Measurements from ENCODE around the gene ETNK2.

The ETNK2 gene

DNA sequence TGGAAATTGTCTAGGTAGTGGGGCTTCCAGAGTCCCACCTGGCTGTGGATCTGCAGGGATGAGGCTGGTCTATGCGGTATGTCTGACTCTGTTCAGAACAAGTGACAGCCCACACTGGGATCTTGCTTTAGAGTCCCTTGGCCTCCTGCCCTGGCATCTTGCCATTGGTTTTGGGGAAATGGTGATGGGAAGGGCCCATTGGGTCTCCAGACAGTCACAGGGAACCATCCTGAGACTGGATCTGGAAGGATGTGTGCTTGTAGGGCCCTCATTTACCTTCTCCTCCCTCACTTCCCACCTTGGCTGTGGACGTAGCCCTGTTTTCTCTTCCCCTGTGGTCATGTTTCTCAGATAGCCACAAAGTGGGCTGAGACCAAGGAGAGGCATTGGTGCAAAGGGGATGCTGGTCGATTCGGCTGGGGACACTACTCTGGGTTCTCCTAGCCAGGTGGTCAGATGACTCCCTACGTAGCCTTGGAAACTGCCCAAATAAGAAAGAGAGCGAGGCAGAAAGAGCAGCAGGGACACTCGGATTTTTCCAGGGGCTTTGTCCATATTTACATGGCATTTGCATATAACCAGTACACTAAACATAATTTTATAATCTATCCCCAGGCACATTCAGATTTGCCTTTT, 63.8 kb downstream of the ETNK2 start:
- no peak for TF ChIP-seq POLR2A (IDR thresholded peaks at IDR 0.05; ENCODE audit: extremely low read depth, insufficient read length)
- TF ChIP-seq, protein P1, sequence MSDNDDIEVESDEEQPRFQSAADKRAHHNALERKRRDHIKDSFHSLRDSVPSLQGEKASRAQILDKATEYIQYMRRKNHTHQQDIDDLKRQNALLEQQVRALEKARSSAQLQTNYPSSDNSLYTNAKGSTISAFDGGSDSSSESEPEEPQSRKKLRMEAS (IDR thresholded peaks at IDR 0.05; ENCODE audit: low read depth, low read length) = no peak
- no peak for TF ChIP-seq MYC (IDR thresholded peaks at IDR 0.05; ENCODE audit: low read depth, low read length)
- TF ChIP-seq, protein P2, sequence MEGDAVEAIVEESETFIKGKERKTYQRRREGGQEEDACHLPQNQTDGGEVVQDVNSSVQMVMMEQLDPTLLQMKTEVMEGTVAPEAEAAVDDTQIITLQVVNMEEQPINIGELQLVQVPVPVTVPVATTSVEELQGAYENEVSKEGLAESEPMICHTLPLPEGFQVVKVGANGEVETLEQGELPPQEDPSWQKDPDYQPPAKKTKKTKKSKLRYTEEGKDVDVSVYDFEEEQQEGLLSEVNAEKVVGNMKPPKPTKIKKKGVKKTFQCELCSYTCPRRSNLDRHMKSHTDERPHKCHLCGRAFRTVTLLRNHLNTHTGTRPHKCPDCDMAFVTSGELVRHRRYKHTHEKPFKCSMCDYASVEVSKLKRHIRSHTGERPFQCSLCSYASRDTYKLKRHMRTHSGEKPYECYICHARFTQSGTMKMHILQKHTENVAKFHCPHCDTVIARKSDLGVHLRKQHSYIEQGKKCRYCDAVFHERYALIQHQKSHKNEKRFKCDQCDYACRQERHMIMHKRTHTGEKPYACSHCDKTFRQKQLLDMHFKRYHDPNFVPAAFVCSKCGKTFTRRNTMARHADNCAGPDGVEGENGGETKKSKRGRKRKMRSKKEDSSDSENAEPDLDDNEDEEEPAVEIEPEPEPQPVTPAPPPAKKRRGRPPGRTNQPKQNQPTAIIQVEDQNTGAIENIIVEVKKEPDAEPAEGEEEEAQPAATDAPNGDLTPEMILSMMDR (IDR thresholded peaks at IDR 0.05; ENCODE audit: low read depth, low read length) = no peak
- H3K4me3 ChIP-seq (ENCODE audit: low read depth, low read length) = no peak overlapping the region
- DNase-seq (ENCODE audit: low read depth) = no peak

DNA sequence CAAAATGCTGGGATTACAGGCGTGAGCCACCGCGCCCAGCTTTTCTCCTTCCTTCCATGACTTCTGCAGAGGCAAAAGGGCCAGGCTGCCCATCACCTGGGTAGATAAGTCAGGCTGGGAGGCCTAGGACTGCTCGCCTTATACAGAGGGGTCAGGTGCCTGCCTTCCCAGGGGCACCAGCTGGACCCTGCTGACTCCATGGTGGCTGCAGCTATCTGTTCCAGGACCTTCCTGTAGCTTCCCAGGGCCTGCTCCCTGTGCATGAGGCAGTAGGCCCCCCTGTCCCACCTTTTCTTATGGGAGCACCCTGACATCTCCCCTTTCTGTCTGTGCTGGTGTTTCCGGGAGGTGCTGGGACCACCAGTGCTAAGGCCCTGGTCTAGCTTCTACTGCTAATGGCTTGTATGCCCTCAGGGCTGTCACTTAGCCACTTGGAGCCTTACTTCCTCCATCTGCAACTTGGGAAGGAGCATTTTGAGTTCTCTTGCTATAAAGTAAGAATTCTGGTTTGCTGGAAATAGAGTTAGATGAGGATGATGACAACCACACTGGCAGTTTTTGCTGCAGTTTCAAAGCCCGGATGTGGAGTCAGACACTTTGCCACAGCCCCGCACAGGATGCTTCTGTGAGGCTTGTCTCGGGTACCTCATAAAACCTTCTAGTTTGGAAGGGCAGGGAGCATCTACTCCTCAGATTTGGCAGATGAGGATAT, 64.5 kb downstream of the ETNK2 start:
- no peak overlapping the region for H3K4me3 ChIP-seq (ENCODE audit: low read depth, low read length)
- TF ChIP-seq, protein P2 (IDR thresholded peaks at IDR 0.05; ENCODE audit: low read depth, low read length) = no peak
- TF ChIP-seq MYC (IDR thresholded peaks at IDR 0.05; ENCODE audit: low read depth, low read length) (no peak), POLR2A (IDR thresholded peaks at IDR 0.05; ENCODE audit: extremely low read depth, insufficient read length) (no peak)
- TF ChIP-seq, protein P1 (IDR thresholded peaks at IDR 0.05; ENCODE audit: low read depth, low read length) = no peak

DNA sequence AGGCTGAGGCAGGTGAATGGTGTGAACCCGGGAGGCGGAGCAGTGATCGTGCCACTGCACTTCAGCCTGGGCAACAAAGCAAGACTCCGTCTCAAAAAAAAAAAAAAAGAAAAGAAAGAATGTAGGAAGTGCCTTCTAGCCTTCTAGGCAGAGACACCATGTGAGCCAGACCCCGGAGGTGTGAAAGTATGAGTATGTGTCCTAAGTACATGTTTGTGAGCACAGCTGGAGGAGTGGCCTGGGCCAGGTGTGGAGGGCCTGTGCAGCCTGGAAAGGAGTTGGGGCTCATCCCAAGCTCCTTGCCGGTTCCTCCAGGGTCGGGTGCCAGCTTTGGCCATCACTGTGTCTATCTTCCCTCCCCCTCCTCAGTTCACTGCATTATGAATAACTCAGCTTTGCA, 66.0 kb downstream of the ETNK2 start:
- DNase-seq (ENCODE audit: low read depth) = no peak
- H3K4me3 ChIP-seq (ENCODE audit: low read depth, low read length) = no peak overlapping the region
- no peak for TF ChIP-seq POLR2A (IDR thresholded peaks at IDR 0.05; ENCODE audit: extremely low read depth, insufficient read length)
- no peak for TF ChIP-seq MYC (IDR thresholded peaks at IDR 0.05; ENCODE audit: low read depth, low read length)
- TF ChIP-seq, protein P2 (IDR thresholded peaks at IDR 0.05; ENCODE audit: low read depth, low read length) = no peak
- TF ChIP-seq, protein P1 (IDR thresholded peaks at IDR 0.05; ENCODE audit: low read depth, low read length) = no peak

More for the DNA sequence above, 64.5 kb downstream of the ETNK2 start:
- DNase-seq (ENCODE audit: low read depth) = no peak

DNA sequence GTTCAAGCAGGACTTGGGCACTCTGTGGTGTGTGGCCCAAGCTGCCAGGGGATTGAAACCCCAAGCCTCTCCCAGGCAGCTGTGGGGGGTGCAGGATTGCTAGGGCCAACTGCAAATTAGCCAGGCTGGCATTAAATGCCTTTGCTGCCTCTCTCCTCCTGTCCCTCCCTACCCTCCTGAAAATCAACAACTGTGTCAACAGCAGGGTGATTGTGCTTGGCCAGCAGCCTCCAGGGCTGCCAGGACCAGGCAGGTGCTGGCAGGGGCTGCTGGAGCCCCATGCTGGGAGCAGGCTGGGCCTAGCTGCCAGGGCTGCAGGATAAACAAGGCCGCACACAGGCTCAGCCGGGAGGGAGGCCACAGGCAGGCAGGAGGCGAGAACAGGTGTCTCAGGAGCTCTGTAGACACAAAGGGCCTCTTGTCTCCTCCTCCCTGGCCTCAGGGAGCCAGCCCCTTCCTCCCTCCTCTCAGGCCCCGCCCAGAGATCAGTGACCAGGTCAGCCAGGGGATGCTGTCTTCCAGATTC, 67.5 kb downstream of the ETNK2 start:
- H3K4me3 ChIP-seq (ENCODE audit: low read depth, low read length) = no peak overlapping the region
- DNase-seq (ENCODE audit: low read depth) = no peak
- TF ChIP-seq, protein P2 (IDR thresholded peaks at IDR 0.05; ENCODE audit: low read depth, low read length) = no peak
- TF ChIP-seq MYC (IDR thresholded peaks at IDR 0.05; ENCODE audit: low read depth, low read length) = no peak
- TF ChIP-seq, protein P1 (IDR thresholded peaks at IDR 0.05; ENCODE audit: low read depth, low read length) = no peak
- TF ChIP-seq POLR2A (IDR thresholded peaks at IDR 0.05; ENCODE audit: extremely low read depth, insufficient read length) = no peak

DNA sequence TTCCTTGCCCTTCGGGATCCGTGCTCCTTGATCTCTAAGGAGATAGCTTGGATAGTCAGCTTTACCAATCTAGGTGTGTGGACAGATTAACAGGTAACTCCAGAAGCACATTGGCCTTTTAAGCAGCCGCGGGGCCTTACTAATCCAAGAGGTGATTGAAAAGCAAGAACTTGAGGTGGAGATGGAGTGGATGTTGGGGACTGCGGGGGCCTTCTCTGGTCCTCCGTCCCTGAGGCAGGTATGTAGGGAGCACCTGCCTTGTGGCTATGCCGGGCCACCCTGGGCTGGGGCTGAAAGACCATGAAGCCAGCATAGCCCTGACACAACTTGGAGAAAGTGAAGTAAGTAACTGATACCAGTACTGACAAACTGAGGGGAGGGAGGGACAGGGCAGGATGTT, 68.4 kb downstream of the ETNK2 start:
- TF ChIP-seq, protein P1 (IDR thresholded peaks at IDR 0.05; ENCODE audit: low read depth, low read length) = no peak
- TF ChIP-seq MYC (IDR thresholded peaks at IDR 0.05; ENCODE audit: low read depth, low read length) = no peak
- TF ChIP-seq, protein P2 (IDR thresholded peaks at IDR 0.05; ENCODE audit: low read depth, low read length) = no peak
- no peak for TF ChIP-seq POLR2A (IDR thresholded peaks at IDR 0.05; ENCODE audit: extremely low read depth, insufficient read length)
- no peak for DNase-seq (ENCODE audit: low read depth)
- no peak overlapping the region for H3K4me3 ChIP-seq (ENCODE audit: low read depth, low read length)
